ENCODE data around the gene RRP15.

DNA sequence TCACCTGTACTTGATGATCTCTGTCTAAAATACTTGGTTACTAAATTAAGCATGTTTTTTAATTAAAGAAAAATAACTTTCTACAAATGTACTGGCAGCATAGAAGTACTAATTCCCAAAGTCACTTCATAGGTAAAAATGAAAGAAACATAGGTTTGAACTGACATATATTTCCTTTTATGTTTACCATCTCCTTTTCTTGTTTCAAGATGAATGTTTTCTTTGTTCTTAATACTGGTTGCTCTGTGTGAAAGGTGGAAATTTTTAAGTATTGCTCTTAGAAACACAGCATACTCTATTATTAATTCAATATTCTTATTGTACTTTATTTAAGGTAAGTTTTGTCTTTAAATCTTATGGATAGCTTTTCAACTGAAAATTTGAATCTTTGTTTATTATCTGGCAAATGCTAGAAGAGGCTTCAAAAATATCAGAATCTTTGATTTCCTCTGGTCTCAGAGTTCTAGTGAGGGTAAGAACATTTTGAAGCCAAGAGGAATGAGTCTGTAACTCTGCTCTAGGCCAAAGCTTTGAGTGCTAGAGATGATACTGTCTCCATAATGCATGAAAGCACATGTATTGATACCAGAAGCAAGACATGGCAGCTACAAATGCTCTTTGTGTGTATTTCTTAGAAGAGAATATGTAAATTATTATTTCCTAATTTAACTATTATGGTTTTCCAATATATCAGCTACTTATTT lies 18.2 kb downstream of the RRP15 start:
- TF ChIP-seq, protein P1, sequence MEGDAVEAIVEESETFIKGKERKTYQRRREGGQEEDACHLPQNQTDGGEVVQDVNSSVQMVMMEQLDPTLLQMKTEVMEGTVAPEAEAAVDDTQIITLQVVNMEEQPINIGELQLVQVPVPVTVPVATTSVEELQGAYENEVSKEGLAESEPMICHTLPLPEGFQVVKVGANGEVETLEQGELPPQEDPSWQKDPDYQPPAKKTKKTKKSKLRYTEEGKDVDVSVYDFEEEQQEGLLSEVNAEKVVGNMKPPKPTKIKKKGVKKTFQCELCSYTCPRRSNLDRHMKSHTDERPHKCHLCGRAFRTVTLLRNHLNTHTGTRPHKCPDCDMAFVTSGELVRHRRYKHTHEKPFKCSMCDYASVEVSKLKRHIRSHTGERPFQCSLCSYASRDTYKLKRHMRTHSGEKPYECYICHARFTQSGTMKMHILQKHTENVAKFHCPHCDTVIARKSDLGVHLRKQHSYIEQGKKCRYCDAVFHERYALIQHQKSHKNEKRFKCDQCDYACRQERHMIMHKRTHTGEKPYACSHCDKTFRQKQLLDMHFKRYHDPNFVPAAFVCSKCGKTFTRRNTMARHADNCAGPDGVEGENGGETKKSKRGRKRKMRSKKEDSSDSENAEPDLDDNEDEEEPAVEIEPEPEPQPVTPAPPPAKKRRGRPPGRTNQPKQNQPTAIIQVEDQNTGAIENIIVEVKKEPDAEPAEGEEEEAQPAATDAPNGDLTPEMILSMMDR (IDR thresholded peaks at IDR 0.05; ENCODE audit: insufficient read depth, low read depth, low read length), result no peak
- no peak for TF ChIP-seq EZH2 (IDR thresholded peaks at IDR 0.05; ENCODE audit: insufficient read depth, low read length)
